Body of pancreas (tissue), 4 donors: ENCODE measurements around the gene OGG1.

Source experiments
- CTCF ChIP-seq, 7 experiments: fragments of 450-650 bp in 4 of 7; fragments of 200-600 bp in 3 of 7; sonication (generic) in 3 of 7; IDR thresholded peaks; one replicate each; pipeline ENCODE4 v1.5.1; 2016 to 2019; ENCODE audit warnings: antibody characterized with exemption in 7 of 7
- POLR2A ChIP-seq, 3 donors: fragments of 450-650 bp; IDR thresholded peaks; one replicate each; pipeline ENCODE4 v1.6.1; 2016; ENCODE audit warnings: antibody characterized with exemption in 3 of 3, mild to moderate bottlenecking in 2 of 3

- TF ChIP-seq CTCF (IDR thresholded peaks at IDR 0.05) (no peak), POLR2A (IDR thresholded peaks at IDR 0.05) (peak; percentile 59 to 66 (median 65))
Measured at GRCh38 chr3:9769426-9770275, 19.9 kb downstream of the OGG1 start, which contains the start of gene CAMK1.
